ENCODE results near the gene MUC5B. TPM values are rescaled to one million over a fixed set of nuclear protein-coding genes. Genes with fewer than 3 reads are reported as not detected.

MUC5B gene
- total and polyA plus RNA-seq, 2 donors (not counting 1 experiment from before 2014, with no cell fraction given): not detected

- H3K9me3 Mint-ChIP-seq (ENCODE audit: insufficient read depth): no peaks in the 10 kb centered on the region
- Histone ChIP-seq H3K36me3 (replicated peaks in 1 of 2; ENCODE audit: control extremely low read depth in 1 of 2, control insufficient read depth in 1 of 2, extremely low read depth in 1 of 2, insufficient read depth in 2 of 2, low read length in 1 of 2) (peaks cover 0 to 55% of the 10 kb centered on the region in 2 experiments), H2AFZ (ENCODE audit: insufficient read depth, low read depth, low read length, poor library complexity, severe bottlenecking) (no peak overlapping the region), H3K27me3 (replicated peaks in 1 of 4; ENCODE audit: control extremely low read depth in 1 of 4, control insufficient read depth in 3 of 4, insufficient read depth in 4 of 4, low read length in 3 of 4) (no peaks in the 10 kb centered on the region), H3K9me3 (ENCODE audit: control extremely low read depth in 1 of 3, control insufficient read depth in 2 of 3, insufficient read depth in 1 of 3, low read length in 2 of 3) (peaks cover 0 to 4% (median 0%) of the 10 kb centered on the region in 3 donors), H3K9ac (ENCODE audit: low read length) (no peak overlapping the region), H3K79me2 (ENCODE audit: control insufficient read depth, insufficient read depth, low read length) (peaks cover 77% of the 10 kb centered on the region), H4K20me1 (ENCODE audit: control insufficient read depth, insufficient read depth, low read length, poor library complexity, severe bottlenecking) (peaks cover 90% of the 10 kb centered on the region), H3K4me3 (ENCODE audit: control extremely low read depth in 1 of 5, extremely low read depth in 1 of 5, insufficient read depth in 1 of 5, low read depth in 2 of 5, low read length in 4 of 5) (no peak overlapping the region), H3K4me1 (ENCODE audit: control insufficient read depth in 2 of 2, insufficient read depth in 2 of 2, low read length in 2 of 2) (no peaks in the 10 kb centered on the region), H3K4me2 (replicated peaks; ENCODE audit: low read depth, low read length, poor library complexity, severe bottlenecking) (no peak overlapping the region), H3K27ac (ENCODE audit: low read length in 2 of 2) (no peak overlapping the region)
- DNase-seq (no peak), ATAC-seq (ENCODE audit: low read depth) (no peak)
- H3K4me3 Mint-ChIP-seq: no peak overlapping the region
- H3K27ac Mint-ChIP-seq: no peak overlapping the region
- no peaks in the 10 kb centered on the region for H3K4me1 Mint-ChIP-seq
- CTCF ChIA-PET: interaction anchor here (0.7 to 2.0 kb wide), 4 partner anchors 221 to 282 kb away, joined by 3 to 12 read pairs (median 4); no protein-coding TSS in a partner anchor
- POLR2A ChIA-PET: no interaction called here
- intact Hi-C loops (cut with micrococcal nuclease): loop anchor here (10.0 kb wide), 1 partner anchor 222 kb away; no protein-coding TSS in a partner anchor
- H3K27me3 Mint-ChIP-seq: no peaks in the 10 kb centered on the region
- TF ChIP-seq EZH2 (IDR thresholded peaks at IDR 0.05; ENCODE audit: borderline replicate concordance, insufficient read depth, low read depth, low read length, poor library complexity, severe bottlenecking): no peak
- TF ChIP-seq CTCF (IDR thresholded peaks at IDR 0.05): no peak
- WGBS (ENCODE audit: insufficient coverage): 95% methylated on average over 43 of the region's 43 CpGs
These were observed 70.1 kb downstream of the MUC5B start for GRCh38 chr11:1292644-1293618.

GRCh38 chr11:1293619-1294015 lies 70.8 kb downstream of the MUC5B start:
- Histone ChIP-seq H3K36me3 (replicated peaks in 1 of 2; ENCODE audit: control extremely low read depth in 1 of 2, control insufficient read depth in 1 of 2, extremely low read depth in 1 of 2, insufficient read depth in 2 of 2, low read length in 1 of 2) (peaks cover 0 to 53% of the 10 kb centered on the region in 2 experiments), H3K27ac (ENCODE audit: low read length in 2 of 2) (no peak overlapping the region), H3K79me2 (ENCODE audit: control insufficient read depth, insufficient read depth, low read length) (peaks cover 78% of the 10 kb centered on the region), H4K20me1 (ENCODE audit: control insufficient read depth, insufficient read depth, low read length, poor library complexity, severe bottlenecking) (peaks cover 90% of the 10 kb centered on the region), H3K9me3 (ENCODE audit: control extremely low read depth in 1 of 3, control insufficient read depth in 2 of 3, insufficient read depth in 1 of 3, low read length in 2 of 3) (peaks cover 0 to 4% (median 0%) of the 10 kb centered on the region in 3 donors), H2AFZ (ENCODE audit: insufficient read depth, low read depth, low read length, poor library complexity, severe bottlenecking) (no peak overlapping the region), H3K4me1 (ENCODE audit: control insufficient read depth in 2 of 2, insufficient read depth in 2 of 2, low read length in 2 of 2) (no peaks in the 10 kb centered on the region), H3K9ac (ENCODE audit: low read length) (no peak overlapping the region), H3K4me2 (replicated peaks; ENCODE audit: low read depth, low read length, poor library complexity, severe bottlenecking) (no peak overlapping the region), H3K27me3 (replicated peaks in 1 of 4; ENCODE audit: control extremely low read depth in 1 of 4, control insufficient read depth in 3 of 4, insufficient read depth in 4 of 4, low read length in 3 of 4) (no peaks in the 10 kb centered on the region), H3K4me3 (ENCODE audit: control extremely low read depth in 1 of 5, extremely low read depth in 1 of 5, insufficient read depth in 1 of 5, low read depth in 2 of 5, low read length in 4 of 5) (no peak overlapping the region)
- 96% methylated on average over 13 of the region's 13 CpGs for WGBS (ENCODE audit: insufficient coverage)
- H3K4me3 Mint-ChIP-seq: no peak overlapping the region
- peak; percentile 40 for DNase-seq
- H3K4me1 Mint-ChIP-seq: no peaks in the 10 kb centered on the region
- POLR2A ChIA-PET: no interaction called here
- intact Hi-C loops (cut with micrococcal nuclease): loop anchor here (10.0 kb wide), 1 partner anchor 221 kb away; no protein-coding TSS in a partner anchor
- peak; percentile 39 for ATAC-seq (ENCODE audit: low read depth)
- TF ChIP-seq CTCF (IDR thresholded peaks at IDR 0.05): no peak
- TF ChIP-seq EZH2 (IDR thresholded peaks at IDR 0.05; ENCODE audit: borderline replicate concordance, insufficient read depth, low read depth, low read length, poor library complexity, severe bottlenecking): no peak
- H3K9me3 Mint-ChIP-seq (ENCODE audit: insufficient read depth): no peaks in the 10 kb centered on the region
- CTCF ChIA-PET: interaction anchor here (0.7 to 2.0 kb wide), 4 partner anchors 221 to 281 kb away, joined by 3 to 12 read pairs (median 4); no protein-coding TSS in a partner anchor
- H3K27ac Mint-ChIP-seq: no peak overlapping the region
- H3K27me3 Mint-ChIP-seq: no peaks in the 10 kb centered on the region

All from B cell (primary cell).